Left lung (tissue), 10 donors: ENCODE data around the gene VPS33B. TPM values are rescaled to one million over a fixed set of nuclear protein-coding genes. Genes with fewer than 3 reads are reported as not detected.

Experiments used
- ATAC-seq: fragments of 200-7000 bp; cut with Tn5 transposase; one replicate; pipeline ENCODE4 v1.9.1; 2020; ENCODE audit warnings: moderate library complexity
- DNase-seq, 4 donors: peaks; one replicate each; pipeline ENCODE4 v3.0.0-alpha.2; 2013 to 2020
- H3K27ac ChIP-seq, 2 donors: fragments of 200-600 bp; sonication (generic) in 1 of 2; one replicate each; pipeline versions ENCODE4 v1.5.0 to v1.8.0; 2020 to 2021
- H3K27me3 ChIP-seq, 2 donors: fragments of 200-600 bp; sonication (generic) in 1 of 2; one replicate each; pipeline versions ENCODE4 v1.5.0 to v1.8.0; 2020 to 2021
- H3K36me3 ChIP-seq, 2 donors: fragments of 200-600 bp; sonication (generic) in 1 of 2; one replicate each; pipeline versions ENCODE4 v1.5.0 to v1.8.0; 2020 to 2021
- H3K4me1 ChIP-seq, 2 donors: fragments of 200-600 bp; one replicate each; pipeline ENCODE4 v1.8.0; 2021
- H3K4me3 ChIP-seq, 2 donors: fragments of 200-600 bp; sonication (generic) in 1 of 2; one replicate each; pipeline versions ENCODE4 v1.5.0 to v1.8.0; 2020 to 2021; ENCODE audit warnings: mild to moderate bottlenecking in 1 of 2
- H3K9me3 ChIP-seq, 2 donors: fragments of 200-600 bp; sonication (generic) in 1 of 2; one replicate each; pipeline versions ENCODE4 v1.5.0 to v1.8.0; 2020 to 2021
- CTCF ChIP-seq, 2 donors: fragments of 200-600 bp; sonication (generic) in 1 of 2; IDR thresholded peaks; one replicate each; pipeline versions ENCODE4 v1.5.0 to v1.8.0; 2021; ENCODE audit warnings: antibody characterized with exemption in 2 of 2
- intact Hi-C, 2 donors: fragments of 100-400 bp; cut with DNase I; formaldehyde crosslinking; loops; one replicate each; pipeline versions ENCODE4 v1.11.2 to v1.14.2; 2022
- polyA plus RNA-seq, 6 donors: library from polyadenylated mRNA; unstranded; fragments of 120-200 nt; gene quantifications; one replicate each; pipeline ENCODE4 v1.2.1, GENCODE V29; 2013; ENCODE audit not compliant: insufficient read length in 6 of 6
- total RNA-seq, 2 donors: library from RNA; stranded (reverse); fragmentation: NEBNext Ultra II Directional; extraction: Animal tissue kit (Norgen Biotek cat#: 25700); gene quantifications; one replicate each; pipeline ENCODE4 v1.2.1, GENCODE V29; 2021
- donor health status: DM: no; HTN: yes; CAD: no.
- donor health status: DM: no; HTN: no; CAD: no.

VPS33B gene
- total and polyA plus RNA-seq, 8 donors: 11.8 to 19.5 (median 18.0) TPM

GRCh38 chr15:90972133-90972532 is 50.3 kb downstream of the VPS33B start:
- TF ChIP-seq CTCF (IDR thresholded peaks at IDR 0.05): no peak
- no peak for ATAC-seq
- no peak for DNase-seq
- Histone ChIP-seq H3K27me3 (no peaks in the 10 kb centered on the region), H3K4me3 (no peak overlapping the region), H3K9me3 (no peaks in the 10 kb centered on the region), H3K4me1 (no peaks in the 10 kb centered on the region), H3K36me3 (peaks cover 0 to 75% of the 10 kb centered on the region in 2 donors), H3K27ac (no peak overlapping the region)
- intact Hi-C loops: no loop called here

- TF ChIP-seq CTCF (IDR thresholded peaks at IDR 0.05): no peak
- H3K4me3 ChIP-seq: no peak overlapping the region
- peaks cover 0 to 83% of the 10 kb centered on the region in 2 donors for H3K36me3 ChIP-seq
- ATAC-seq (no peak), DNase-seq (no peak)
- H3K4me1 ChIP-seq: no peaks in the 10 kb centered on the region
- intact Hi-C loops: no loop called here
- H3K27me3 ChIP-seq: no peaks in the 10 kb centered on the region
- no peaks in the 10 kb centered on the region for H3K9me3 ChIP-seq
- H3K27ac ChIP-seq: no peak overlapping the region
Observed at GRCh38 chr15:90970274-90970673, 52.1 kb downstream of the VPS33B start.

- intact Hi-C loops: no loop called here
- Histone ChIP-seq H3K36me3 (peaks cover 0 to 74% of the 10 kb centered on the region in 2 donors), H3K9me3 (no peaks in the 10 kb centered on the region)
Observed at GRCh38 chr15:90968434-90968833, 54.0 kb downstream of the VPS33B start.

GRCh38 chr15:90967206-90967605 is 55.2 kb downstream of the VPS33B start:
- TF ChIP-seq CTCF (IDR thresholded peaks at IDR 0.05): no peak
- H3K27ac ChIP-seq: no peak overlapping the region
- no peaks in the 10 kb centered on the region for H3K4me1 ChIP-seq
- no peak overlapping the region for H3K4me3 ChIP-seq
- H3K27me3 ChIP-seq: no peaks in the 10 kb centered on the region
- DNase-seq: no peak
- peaks cover 0 to 62% of the 10 kb centered on the region in 2 donors for H3K36me3 ChIP-seq
- intact Hi-C loops: no loop called here
- ATAC-seq: no peak
- H3K9me3 ChIP-seq: no peaks in the 10 kb centered on the region

More at GRCh38 chr15:90968434-90968833, 54.0 kb downstream of the VPS33B start:
- Histone ChIP-seq H3K4me1 (no peaks in the 10 kb centered on the region), H3K4me3 (no peak overlapping the region), H3K27ac (no peak overlapping the region), H3K27me3 (no peaks in the 10 kb centered on the region)
- DNase-seq (no peak), ATAC-seq (no peak)
- TF ChIP-seq CTCF (IDR thresholded peaks at IDR 0.05): no peak

GRCh38 chr15:90966262-90966661 is 56.1 kb downstream of the VPS33B start:
- intact Hi-C loops: no loop called here
- no peak overlapping the region for H3K27ac ChIP-seq
- no peaks in the 10 kb centered on the region for H3K27me3 ChIP-seq
- H3K36me3 ChIP-seq: peaks cover 0 to 69% of the 10 kb centered on the region in 2 donors
- no peak overlapping the region for H3K4me3 ChIP-seq
- no peaks in the 10 kb centered on the region for H3K9me3 ChIP-seq
- TF ChIP-seq CTCF (IDR thresholded peaks at IDR 0.05): no peak
- DNase-seq: no peak
- H3K4me1 ChIP-seq: no peaks in the 10 kb centered on the region
- ATAC-seq: no peak
